K562 (cell line): Measurements from ENCODE around the gene LYPD6B. TPM values are rescaled to one million over a fixed set of nuclear protein-coding genes. Genes with fewer than 3 reads are reported as not detected.

Experiments used
- ATAC-seq: fragments of 200-7000 bp; cut with Tn5 transposase; 3 replicates; pipeline ENCODE4 v1.9.1; 2020; ENCODE audit warnings: moderate library complexity
- BruUV-seq: library from RNA; stranded (reverse); fragments of 400-500 nt; replicated peaks from 2 replicates; lab custom pipeline; 2021; lab: Mats Ljungman, UMichigan
- CTCF ChIA-PET: fragments of 300-600 bp; formaldehyde crosslinking; extraction: SDS; loops from one replicate; lab custom pipeline; 2021; ENCODE audit warnings: low intra/inter-chr PET ratio; lab: Yijun Ruan, JAX
- POLR2A ChIA-PET: fragments of 300-600, 350-650 bp; sonication (Branson Sonifier 250); formaldehyde crosslinking; extraction: SDS; loops from one replicate; lab custom pipeline; 2021; ENCODE audit warnings: antibody characterized with exemption, inconsistent platforms; lab: Yijun Ruan, JAX
- DNase-seq, 4 experiments: peaks; one replicate each; pipeline versions ENCODE4 v3.0.0 to v3.0.0-alpha.2; 2011 to 2018; ENCODE audit warnings: low spot score in 3 of 4, mixed read lengths in 3 of 4; ENCODE audit errors: extremely low read depth in 1 of 4
- FAIRE-seq: peaks from 2 replicates; lab custom pipeline; 2011; peaks lifted over from hg19 to GRCh38; lab: Jason Lieb, UNC
- H2AFZ ChIP-seq: 2 replicates; pipeline ENCODE4 v1.6.0; 2011; ENCODE audit warnings: low read depth, low read length, control low read depth, inconsistent platforms
- H3K27ac ChIP-seq: fragments of 200-600 bp; 3 replicates; pipeline ENCODE4 v1.8.0; 2011; ENCODE audit warnings: low read depth, mild to moderate bottlenecking, control low read depth, inconsistent platforms, low read length, moderate library complexity, mixed read lengths; ENCODE audit errors: extremely low read depth
- H3K27me3 ChIP-seq, 2 experiments: fragments of 300-600 bp in 1 of 2; 2 replicates in 1 of 2; 3 replicates in 1 of 2; pipeline versions ENCODE4 v1.6.0 to v1.8.0; 2011; ENCODE audit warnings: inconsistent platforms in 2 of 2, low read length in 2 of 2, mild to moderate bottlenecking in 1 of 2, mixed read lengths in 1 of 2, moderate library complexity in 1 of 2; ENCODE audit not compliant: control insufficient read depth in 2 of 2, insufficient read depth in 2 of 2
- H3K36me3 ChIP-seq: fragments of 300-600 bp; 3 replicates; pipeline ENCODE4 v1.8.0; 2011; ENCODE audit warnings: mild to moderate bottlenecking, low read length, inconsistent platforms; ENCODE audit not compliant: control insufficient read depth, insufficient read depth
- H3K4me1 ChIP-seq, 2 experiments: fragments of 200-600 bp in 1 of 2; replicated peaks in 1 of 2; 2 replicates in 1 of 2; 3 replicates in 1 of 2; pipeline versions ENCODE4 v1.5.1 to v1.8.0; 2011; ENCODE audit warnings: inconsistent platforms in 2 of 2, low read length in 2 of 2, mild to moderate bottlenecking in 1 of 2, mixed read lengths in 1 of 2, moderate library complexity in 1 of 2; ENCODE audit not compliant: control insufficient read depth in 2 of 2, insufficient read depth in 2 of 2
- H3K4me2 ChIP-seq: 2 replicates; pipeline ENCODE4 v1.6.1; 2011; ENCODE audit warnings: low read length, control low read depth, inconsistent platforms, mixed read lengths; ENCODE audit not compliant: insufficient read depth
- H3K4me3 ChIP-seq: fragments of 200-600 bp; sonication (generic), shearing (Covaris generic); 2 replicates; pipeline ENCODE4 v1.5.1; 2016; ENCODE audit warnings: control low read depth, inconsistent platforms
- H3K79me2 ChIP-seq: fragments of 200-600 bp; 3 replicates; pipeline ENCODE4 v1.8.0; 2011; ENCODE audit warnings: low read length, inconsistent platforms; ENCODE audit not compliant: control insufficient read depth, insufficient read depth
- H3K9ac ChIP-seq, 2 experiments: 2 replicates each; pipeline versions ENCODE4 v1.6.0 to v1.6.1; 2011; ENCODE audit warnings: low read depth in 2 of 2, low read length in 2 of 2, control low read depth in 1 of 2, inconsistent platforms in 1 of 2, mild to moderate bottlenecking in 1 of 2, mixed read lengths in 1 of 2; ENCODE audit not compliant: insufficient read depth in 1 of 2
- H3K9me1 ChIP-seq: one replicate; pipeline ENCODE4 v1.6.0; 2011; ENCODE audit warnings: inconsistent platforms, mild to moderate bottlenecking, low read length, moderate library complexity; ENCODE audit not compliant: control insufficient read depth, insufficient read depth
- H3K9me3 ChIP-seq: replicated peaks from 2 replicates; pipeline ENCODE4 v1.5.1; 2011; ENCODE audit warnings: low read depth, low read length, inconsistent platforms; ENCODE audit not compliant: control insufficient read depth, insufficient read depth
- H4K20me1 ChIP-seq: replicated peaks from 2 replicates; pipeline ENCODE4 v1.6.1; 2011; ENCODE audit warnings: low read length, inconsistent platforms, mixed read lengths; ENCODE audit not compliant: control insufficient read depth, insufficient read depth
- CEBPG ChIP-seq, 3 experiments: fragments of 200-800 bp in 1 of 3; sonication (Bioruptor generic) in 1 of 3; sonication (generic) in 1 of 3; formaldehyde crosslinking in 1 of 3; IDR thresholded peaks in 2 of 3; conservative IDR thresholded peaks in 1 of 3; 2 replicates each; pipeline versions ENCODE4 v1.6.1 to v1.8.0; 2016 to 2022; ENCODE audit warnings: missing compliant biosample characterization in 2 of 3, missing genetic modification characterization in 2 of 3, mild to moderate bottlenecking in 1 of 3, missing genetic modification reagents in 1 of 3
- KAT2B ChIP-seq: IDR thresholded peaks from one replicate; pipeline ENCODE4 v1.6.1; 2012; ENCODE audit warnings: low read depth, mild to moderate bottlenecking, control low read depth, inconsistent platforms, low read length, moderate library complexity
- L3MBTL2 ChIP-seq: fragments of 450-650 bp; IDR thresholded peaks from 2 replicates; pipeline ENCODE4 v1.6.1; 2016; ENCODE audit warnings: mild to moderate bottlenecking, moderate library complexity
- MYBL2 ChIP-seq, 2 experiments: fragments of 450-650 bp in 1 of 2; sonication (generic) in 1 of 2; formaldehyde crosslinking in 1 of 2; IDR thresholded peaks; 2 replicates each; pipeline versions ENCODE4 v1.6.1 to v1.8.1; 2017 to 2022; ENCODE audit warnings: borderline replicate concordance in 1 of 2, inconsistent platforms in 1 of 2, low read depth in 1 of 2, mild to moderate bottlenecking in 1 of 2, missing genetic modification reagents in 1 of 2, moderate library complexity in 1 of 2
- PTBP1 ChIP-seq: fragments of 200-400 bp; formaldehyde crosslinking; IDR thresholded peaks from 2 replicates; pipeline ENCODE4 v1.6.1; 2017; ENCODE audit warnings: low read depth, low read length
- RBM14 ChIP-seq: fragments of 200-400 bp; formaldehyde crosslinking; IDR thresholded peaks from 2 replicates; pipeline ENCODE4 v1.6.1; 2018; ENCODE audit warnings: low read depth, mild to moderate bottlenecking, low read length, moderate library complexity, borderline replicate concordance; ENCODE audit not compliant: insufficient read depth
- SMAD3 ChIP-seq: fragments of 450-650 bp; formaldehyde crosslinking; conservative IDR thresholded peaks from 2 replicates; pipeline ENCODE4 v1.4.0; 2020; ENCODE audit warnings: mild to moderate bottlenecking
- TARDBP ChIP-seq: fragments of 450-650 bp; IDR thresholded peaks from 2 replicates; pipeline ENCODE4 v1.6.1; 2016
- ZBED1 ChIP-seq: IDR thresholded peaks from 2 replicates; pipeline ENCODE4 v1.6.1; 2014
- ZNF589 ChIP-seq: fragments of 200-800 bp; sonication (Bioruptor generic); IDR thresholded peaks from 2 replicates; pipeline ENCODE4 v1.6.1; 2016; ENCODE audit warnings: low read depth, missing genetic modification characterization, missing compliant biosample characterization
- ZNF592 ChIP-seq: fragments of 450-650 bp; IDR thresholded peaks from 2 replicates; pipeline ENCODE4 v1.6.1; 2017; ENCODE audit warnings: antibody characterized with exemption, mild to moderate bottlenecking
- WGBS: fragments of 100-300 bp; shearing (Covaris generic); methylation state at CpG from one replicate; pipeline ENCODE4 v1.1.6; 2016; ENCODE audit warnings: low coverage, mixed read lengths; ENCODE audit not compliant: insufficient coverage; ENCODE audit errors: missing lambda C conversion rate; 5-methylcytosine and 5-hydroxymethylcytosine counted together
- in situ Hi-C: fragments of 300-500 bp; cut with MboI; formaldehyde crosslinking; loops from 4 replicates; pipeline ENCODE4 v1.15.0; 2018; ENCODE audit warnings: inconsistent platforms, mixed read lengths
- intact Hi-C: fragments of 100-400 bp; cut with micrococcal nuclease; formaldehyde crosslinking; loops from 2 replicates; pipeline ENCODE4 v1.14.2; 2022
- polyA plus RNA-seq, 8 experiments: library from polyadenylated mRNA; depleted of rRNA in 4 of 8; stranded (reverse) in 5 of 8; unstranded in 3 of 8; fragments of >200 nt; fragmentation: Nextera tagmentation in 2 of 8; fragmentation: Illumina TruSeq in 1 of 8; extraction: Ambion mirVana in 2 of 8; extraction: Trizol in 1 of 8; gene quantifications; 2 replicates each; pipeline versions ENCODE4 v1.2.1 to v1.2.3, GENCODE V29; 2011 to 2014; ENCODE audit warnings: inconsistent platforms in 1 of 8, missing spikeins in 1 of 8
- total RNA-seq, 7 experiments: library from RNA; depleted of rRNA in 6 of 7; stranded (reverse); fragments of >200 nt in 6 of 7; fragmentation: Illumina TruSeq in 2 of 7; extraction: Trizol in 2 of 7; gene quantifications; 2 replicates each; pipeline versions ENCODE4 v1.2.1 to v1.2.3, GENCODE V29; 2011 to 2021; ENCODE audit warnings: low replicate concordance in 1 of 7

LYPD6B gene
- total and polyA plus RNA-seq, 9 of the 15 experiments (the other 6 are each of a cell fraction or from before 2014, with no cell fraction given) = not detected

- Histone ChIP-seq H3K36me3 (no peaks in the 10 kb centered on the region), H3K4me1 (no peaks in the 10 kb centered on the region), H3K4me3 (no peak overlapping the region), H3K9ac (no peak overlapping the region), H3K4me2 (no peak overlapping the region), H3K79me2 (no peaks in the 10 kb centered on the region), H3K27ac (no peak overlapping the region), H3K9me3 (no peaks in the 10 kb centered on the region), H3K9me1 (no peaks in the 10 kb centered on the region), H2AFZ (no peak overlapping the region), H4K20me1 (no peaks in the 10 kb centered on the region; the same call in 1 of the 2 replicates), H3K27me3 (peaks cover 0 to 5% of the 10 kb centered on the region in 2 experiments; a peak in 2 of 5 replicates)
- no peak for ATAC-seq
- intact Hi-C loops (loop anchor here (2.0 kb wide), 1 partner anchor 297 kb away; no protein-coding TSS in a partner anchor), in situ Hi-C loops (loop anchor here (5.0 kb wide), 1 partner anchor 546 kb away; no protein-coding TSS in a partner anchor)
- no peak for FAIRE-seq
- WGBS = 2% methylated on average over 4 of the region's 4 CpGs
- no peak for DNase-seq
- ChIA-PET POLR2A (interaction anchor here (0.9 kb wide), 2 partner anchors 12 to 302 kb away, joined by 4 to 5 read pairs; no protein-coding TSS in a partner anchor), CTCF (interaction anchor here (2.6 kb wide), 1 partner anchor 546 kb away, joined by 24 read pairs; no protein-coding TSS in a partner anchor)
- BruUV-seq = no TSS peak
- TF ChIP-seq ZBED1 = no peak
- no peak for TF ChIP-seq ZNF592
- no peak for TF ChIP-seq PTBP1
- no peak for TF ChIP-seq ZNF589 (CRISPR knock-in tag)
- no peak for TF ChIP-seq RBM14
- TF ChIP-seq TARDBP = no peak
- no peak for TF ChIP-seq CEBPG (CRISPR knock-in tag; IDR thresholded peaks at IDR 0.05)
- no peak for TF ChIP-seq CEBPG (tag; conservative IDR thresholded peaks at IDR 0.05 in 1 of 2, IDR thresholded peaks at IDR 0.05 in 1 of 2)
- TF ChIP-seq MYBL2 (IDR thresholded peaks at IDR 0.05; ENCODE audit: low read depth) = no peak
- no peak for TF ChIP-seq MYBL2 (CRISPR knock-in tag; IDR thresholded peaks at IDR 0.05; ENCODE audit: borderline replicate concordance)
- TF ChIP-seq KAT2B = no peak
- TF ChIP-seq SMAD3 (CRISPR knock-in tag) = no peak
- no peak for TF ChIP-seq L3MBTL2
These were observed 22.5 kb upstream of the LYPD6B start for GRCh38 chr2:149015926-149016563.
